Erythroblast (primary cell): Measurements from ENCODE around the gene SLC5A5.

Source experiments
- GATA1 ChIP-seq: IDR thresholded peaks from 2 replicates; pipeline ENCODE4 v1.6.1; 2011; ENCODE audit warnings: low read depth, mild to moderate bottlenecking, control low read depth, low read length, moderate library complexity
- POLR2A ChIP-seq: IDR thresholded peaks from 2 replicates; pipeline ENCODE4 v1.6.1; 2011; ENCODE audit warnings: mild to moderate bottlenecking, low read length

- TF ChIP-seq POLR2A, result no peak
- no peak for TF ChIP-seq GATA1
Observed at GRCh38 chr19:17855280-17856152, 16.2 kb upstream of the SLC5A5 start.
